ENCODE data around the gene PPBP. TPM values are rescaled to one million over a fixed set of nuclear protein-coding genes. Genes with fewer than 3 reads are reported as not detected.

Gene PPBP
- total RNA-seq, 2 donors from 2014 or later = not detected

DNA sequence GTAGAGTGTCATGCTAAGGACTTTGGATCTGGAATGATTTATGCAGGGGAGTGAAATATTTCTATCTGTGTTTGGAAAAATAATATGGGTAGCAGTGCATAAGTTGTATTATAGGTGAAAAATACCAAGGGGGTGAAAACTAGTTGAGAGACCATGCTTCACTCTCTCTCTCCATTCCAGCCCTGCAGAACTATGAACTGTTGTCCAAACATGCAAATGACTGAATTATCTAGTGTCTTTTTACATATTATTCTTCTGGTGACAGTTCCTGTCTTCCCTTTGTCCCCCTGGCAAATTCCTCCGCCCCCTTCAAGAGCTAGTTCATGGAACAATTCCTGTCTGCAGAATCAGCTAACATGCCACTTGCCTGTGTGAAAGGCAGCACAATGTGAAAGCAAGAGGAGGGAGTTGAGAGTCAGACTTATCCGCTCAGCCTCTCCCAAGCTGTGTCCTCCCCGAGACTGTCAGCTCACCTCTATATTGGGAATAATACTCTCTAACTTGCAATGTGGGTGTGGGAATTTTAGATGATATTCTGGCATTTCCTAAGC, 8.5 kb downstream of the PPBP start:
- ATAC-seq (ENCODE audit: insufficient number of reproducible peaks, low FRiP score, low read depth) = no peak
- no peak for TF ChIP-seq CTCF (IDR thresholded peaks at IDR 0.05)

GRCh38 chr4:73978886-73979285, 9.1 kb downstream of the PPBP start:
- ATAC-seq (ENCODE audit: insufficient number of reproducible peaks, low FRiP score, low read depth) (no peak), DNase-seq (ENCODE audit: low spot score) (no peak)
- Histone ChIP-seq H3K27me3 (replicated peaks; ENCODE audit: insufficient read depth) (no peaks in the 10 kb centered on the region), H3K9me3 (no peaks in the 10 kb centered on the region), H3K4me1 (ENCODE audit: control insufficient read depth in 1 of 2, low read depth in 2 of 2) (peaks cover 0 to 18% of the 10 kb centered on the region in 2 donors), H3K36me3 (no peaks in the 10 kb centered on the region), H3K4me3 (no peak overlapping the region), H3K27ac (no peak overlapping the region)
- no peak for TF ChIP-seq CTCF (IDR thresholded peaks at IDR 0.05)

More for the DNA sequence above, 8.5 kb downstream of the PPBP start:
- H3K27me3 ChIP-seq (replicated peaks; ENCODE audit: insufficient read depth) = no peaks in the 10 kb centered on the region
- no peak overlapping the region for H3K4me3 ChIP-seq
- H3K9me3 ChIP-seq = no peaks in the 10 kb centered on the region
- H3K36me3 ChIP-seq = no peaks in the 10 kb centered on the region
- no peak overlapping the region for H3K27ac ChIP-seq
- DNase-seq (ENCODE audit: low spot score) = no peak
- peaks cover 0 to 18% of the 10 kb centered on the region in 2 donors for H3K4me1 ChIP-seq (ENCODE audit: control insufficient read depth in 1 of 2, low read depth in 2 of 2)

DNA sequence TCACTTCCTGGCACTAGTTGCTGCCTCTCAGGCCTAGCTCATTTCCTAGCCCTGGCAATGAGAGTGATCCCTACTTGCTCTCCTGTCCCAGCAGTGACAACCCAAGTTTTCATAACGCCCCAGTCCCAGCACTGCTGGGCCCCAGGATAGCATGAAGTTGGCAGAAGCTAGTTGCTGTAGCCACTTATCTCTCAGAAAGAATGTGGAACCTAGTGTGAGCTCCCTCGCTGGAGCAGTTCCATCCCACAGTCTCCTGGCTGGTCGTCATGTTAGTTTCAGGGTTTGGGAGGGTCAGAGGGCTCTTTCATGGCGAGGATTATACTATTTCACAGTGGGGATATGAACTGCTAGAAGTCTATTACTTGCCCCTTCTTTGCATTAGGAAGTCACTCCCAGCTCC, 11.3 kb downstream of the PPBP start:
- TF ChIP-seq CTCF (IDR thresholded peaks at IDR 0.05) = no peak
- Histone ChIP-seq H3K36me3 (no peaks in the 10 kb centered on the region), H3K4me3 (no peak overlapping the region), H3K4me1 (ENCODE audit: control insufficient read depth in 1 of 2, low read depth in 2 of 2) (peaks cover 0 to 10% of the 10 kb centered on the region in 2 donors), H3K27ac (no peak overlapping the region), H3K9me3 (no peaks in the 10 kb centered on the region), H3K27me3 (replicated peaks; ENCODE audit: insufficient read depth) (no peaks in the 10 kb centered on the region)
- DNase-seq (ENCODE audit: low spot score) (no peak), ATAC-seq (ENCODE audit: insufficient number of reproducible peaks, low FRiP score, low read depth) (no peak)

GRCh38 chr4:73976217-73976616, 11.8 kb downstream of the PPBP start:
- no peaks in the 10 kb centered on the region for H3K36me3 ChIP-seq
- no peaks in the 10 kb centered on the region for H3K27me3 ChIP-seq (replicated peaks; ENCODE audit: insufficient read depth)
- no peak overlapping the region for H3K4me3 ChIP-seq
- no peak overlapping the region for H3K27ac ChIP-seq
- TF ChIP-seq CTCF (IDR thresholded peaks at IDR 0.05) = no peak
- DNase-seq (ENCODE audit: low spot score) (no peak), ATAC-seq (ENCODE audit: insufficient number of reproducible peaks, low FRiP score, low read depth) (no peak)
- peaks cover 0 to 8% of the 10 kb centered on the region in 2 donors for H3K4me1 ChIP-seq (ENCODE audit: control insufficient read depth in 1 of 2, low read depth in 2 of 2)
- H3K9me3 ChIP-seq = no peaks in the 10 kb centered on the region

DNA sequence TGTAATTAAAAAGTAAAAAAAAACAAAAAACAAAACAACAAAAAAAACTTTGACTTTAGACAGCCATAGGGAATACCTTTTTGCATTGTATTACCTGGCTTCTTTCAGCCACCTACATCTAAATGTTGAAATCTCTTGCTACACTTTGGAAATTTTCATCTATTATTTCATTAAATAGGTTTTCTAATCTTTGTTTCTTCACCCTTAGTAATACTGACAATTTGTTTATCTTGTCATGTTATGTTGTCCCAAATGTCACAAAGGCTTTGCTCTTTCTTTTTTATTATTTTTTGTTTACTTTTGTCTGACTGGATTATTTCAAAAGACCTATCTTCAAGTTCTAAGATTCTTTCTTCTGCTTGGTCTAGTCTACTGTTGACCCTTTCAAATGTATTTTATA, 13.6 kb downstream of the PPBP start:
- no peak for DNase-seq (ENCODE audit: low spot score)
- Histone ChIP-seq H3K4me3 (no peak overlapping the region), H3K9me3 (peaks cover 3% of the 10 kb centered on the region), H3K36me3 (no peaks in the 10 kb centered on the region), H3K27ac (no peak overlapping the region), H3K4me1 (ENCODE audit: control insufficient read depth in 1 of 2, low read depth in 2 of 2) (peaks cover 0 to 7% of the 10 kb centered on the region in 2 donors), H3K27me3 (replicated peaks; ENCODE audit: insufficient read depth) (no peaks in the 10 kb centered on the region)
- ATAC-seq (ENCODE audit: insufficient number of reproducible peaks, low FRiP score, low read depth) = no peak
- TF ChIP-seq CTCF (IDR thresholded peaks at IDR 0.05) = no peak

All from thoracic aorta (tissue), 2 donors.